H1 (cell line): ENCODE data around the gene DTNB. TPM values are rescaled to one million over a fixed set of nuclear protein-coding genes. Genes with fewer than 3 reads are reported as not detected.

Source experiments
- KDM4A ChIP-seq: IDR thresholded peaks from one replicate; pipeline ENCODE4 v1.7.1; 2012; ENCODE audit warnings: low read depth, mild to moderate bottlenecking, moderate library complexity, low read length, inconsistent platforms; ENCODE audit not compliant: severe bottlenecking
- RAD21 ChIP-seq, 2 experiments: IDR thresholded peaks in 1 of 2; conservative IDR thresholded peaks in 1 of 2; 2 replicates each; pipeline ENCODE4 v1.6.1; 2011; ENCODE audit warnings: low read depth in 2 of 2, low read length in 2 of 2, improper control_type of control experiment in 1 of 2, inconsistent platforms in 1 of 2, mild to moderate bottlenecking in 1 of 2, moderate library complexity in 1 of 2
- RXRA ChIP-seq: IDR thresholded peaks from 2 replicates; pipeline ENCODE4 v1.6.1; 2011; ENCODE audit warnings: low read depth, mild to moderate bottlenecking, low read length, moderate library complexity; ENCODE audit not compliant: insufficient read depth
- polyA plus RNA-seq, 7 experiments: library from polyadenylated mRNA; depleted of rRNA in 3 of 7; stranded (reverse) in 5 of 7; unstranded in 2 of 7; fragments of >200 nt in 5 of 7; fragments of 200-250 nt in 2 of 7; gene quantifications; 1 replicate in 5 of 7; 2 replicates in 1 of 7; 4 replicates in 1 of 7; pipeline versions ENCODE4 v1.2.1 to v1.2.3, GENCODE V29; 2011 to 2013; ENCODE audit warnings: missing spikeins in 2 of 7, mixed read lengths in 2 of 7
- total RNA-seq: library from RNA; stranded (reverse); fragmentation: NEBNext Ultra II Directional; extraction: Animal tissue kit (Norgen Biotek cat#: 25700); gene quantifications from 2 replicates; pipeline ENCODE4 v1.2.1, GENCODE V29; 2021
- TF ChIP-seq, protein P1 (sequence below), 3 experiments: IDR thresholded peaks; 1 replicate in 2 of 3; 2 replicates in 1 of 3; pipeline versions ENCODE4 v1.5.1 to v1.6.1; 2011; ENCODE audit warnings: low read length in 3 of 3, mild to moderate bottlenecking in 3 of 3, inconsistent platforms in 2 of 3, low read depth in 1 of 3, moderate library complexity in 1 of 3; ENCODE audit not compliant: insufficient read depth in 1 of 3; ENCODE audit errors: control extremely low read depth in 1 of 3

The DTNB gene
- total and polyA plus RNA-seq, 2 of the 8 experiments (the other 6 are each of a cell fraction or from before 2014, with no cell fraction given): 39.6 to 49.5 TPM

GRCh38 chr2:25674077-25674362 is 643 bp upstream of the DTNB start (continued):
- TF ChIP-seq RXRA (no peak), KDM4A (peak; percentile 3), RAD21 (IDR thresholded peaks at IDR 0.05 in 1 of 2, conservative IDR thresholded peaks at IDR 0.05 in 1 of 2; ENCODE audit: low read depth in 2 of 2, low read length in 2 of 2) (no peak)
- TF ChIP-seq, protein P1, sequence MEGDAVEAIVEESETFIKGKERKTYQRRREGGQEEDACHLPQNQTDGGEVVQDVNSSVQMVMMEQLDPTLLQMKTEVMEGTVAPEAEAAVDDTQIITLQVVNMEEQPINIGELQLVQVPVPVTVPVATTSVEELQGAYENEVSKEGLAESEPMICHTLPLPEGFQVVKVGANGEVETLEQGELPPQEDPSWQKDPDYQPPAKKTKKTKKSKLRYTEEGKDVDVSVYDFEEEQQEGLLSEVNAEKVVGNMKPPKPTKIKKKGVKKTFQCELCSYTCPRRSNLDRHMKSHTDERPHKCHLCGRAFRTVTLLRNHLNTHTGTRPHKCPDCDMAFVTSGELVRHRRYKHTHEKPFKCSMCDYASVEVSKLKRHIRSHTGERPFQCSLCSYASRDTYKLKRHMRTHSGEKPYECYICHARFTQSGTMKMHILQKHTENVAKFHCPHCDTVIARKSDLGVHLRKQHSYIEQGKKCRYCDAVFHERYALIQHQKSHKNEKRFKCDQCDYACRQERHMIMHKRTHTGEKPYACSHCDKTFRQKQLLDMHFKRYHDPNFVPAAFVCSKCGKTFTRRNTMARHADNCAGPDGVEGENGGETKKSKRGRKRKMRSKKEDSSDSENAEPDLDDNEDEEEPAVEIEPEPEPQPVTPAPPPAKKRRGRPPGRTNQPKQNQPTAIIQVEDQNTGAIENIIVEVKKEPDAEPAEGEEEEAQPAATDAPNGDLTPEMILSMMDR (IDR thresholded peaks at IDR 0.05; ENCODE audit: control extremely low read depth in 1 of 3, insufficient read depth in 1 of 3, low read depth in 1 of 3, low read length in 3 of 3): no peak
- TF ChIP-seq, all 59 proteins: peak for 2
